Activated CD4-positive, alpha-beta memory T cell treated with anti-CD3 and anti-CD28 coated beads for 36 hours (primary cell): Measurements from ENCODE around the gene MCHR1. TPM values are rescaled to one million over a fixed set of nuclear protein-coding genes. Genes with fewer than 3 reads are reported as not detected.
"Not testable (repeated sequence)": the region's sequence is repeated elsewhere in the genome, so short reads cannot be mapped to it uniquely, and the experiment has no call there.

Source experiments
- CTCF ChIA-PET: fragments of 350-600 bp; sonication (Branson Sonifier 250); formaldehyde crosslinking; loops from one replicate; lab custom pipeline; 2021; ENCODE audit warnings: antibody characterized with exemption, inconsistent platforms; lab: Charles Lee
- POLR2A ChIA-PET: fragments of 350-600 bp; sonication (Branson Sonifier 250); formaldehyde crosslinking; loops from one replicate; lab custom pipeline; 2021; ENCODE audit warnings: antibody characterized with exemption; lab: Charles Lee
- DNase-seq: peaks from one replicate; pipeline ENCODE4 v3.0.0-alpha.2; 2020
- H3K27ac Mint-ChIP-seq: one replicate; pipeline ENCODE4 v1.8.0; 2021; ENCODE audit warnings: mixed read lengths
- H3K27me3 Mint-ChIP-seq: one replicate; pipeline ENCODE4 v1.8.0; 2021; ENCODE audit warnings: mixed read lengths
- H3K36me3 Mint-ChIP-seq: one replicate; pipeline ENCODE4 v1.8.0; 2021; ENCODE audit warnings: mixed read lengths
- H3K4me1 Mint-ChIP-seq: one replicate; pipeline ENCODE4 v1.8.0; 2021; ENCODE audit warnings: low read depth, mixed read lengths
- H3K4me3 Mint-ChIP-seq: one replicate; pipeline ENCODE4 v1.8.0; 2021; ENCODE audit warnings: mild to moderate bottlenecking, mixed read lengths
- H3K9me3 Mint-ChIP-seq: one replicate; pipeline ENCODE4 v1.8.0; 2021; ENCODE audit warnings: mixed read lengths
- intact Hi-C: fragments of 100-400 bp; cut with micrococcal nuclease; formaldehyde crosslinking; loops from one replicate; pipeline ENCODE4 v1.15.1; 2023
- total RNA-seq, 2 experiments: library from RNA; stranded (reverse); gene quantifications; one replicate each; pipeline ENCODE4 v1.2.3, GENCODE V29; 2021

Gene MCHR1
- total RNA-seq, 2 experiments from 2014 or later: not detected

- Mint-ChIP-seq H3K27ac (no peak overlapping the region), H3K4me3 (no peak overlapping the region), H3K4me1 (peaks cover 5% of the 10 kb centered on the region), H3K36me3 (peaks cover 2% of the 10 kb centered on the region), H3K9me3 (no peaks in the 10 kb centered on the region), H3K27me3 (no peaks in the 10 kb centered on the region)
- intact Hi-C loops: no loop called here
- DNase-seq: no peak
- ChIA-PET CTCF (interaction anchor here (1.9 to 11.4 kb wide), 2 partner anchors 112 to 154 kb away, joined by 7 to 218 read pairs; no protein-coding TSS in a partner anchor), POLR2A (no interaction called here)
Measured at GRCh38 chr22:40641269-40641668, 38.0 kb upstream of the MCHR1 start.

GRCh38 chr22:40642316-40642715 lies 37.0 kb upstream of the MCHR1 start:
- ChIA-PET POLR2A (no interaction called here), CTCF (interaction anchor here (1.1 to 11.4 kb wide), 3 partner anchors 113 to 206 kb away, joined by 7 to 218 read pairs (median 7); no protein-coding TSS in a partner anchor)
- DNase-seq: no peak
- Mint-ChIP-seq H3K27ac (no peak overlapping the region), H3K4me1 (peaks cover 5% of the 10 kb centered on the region), H3K27me3 (no peaks in the 10 kb centered on the region), H3K36me3 (no peaks in the 10 kb centered on the region), H3K9me3 (no peaks in the 10 kb centered on the region), H3K4me3 (no peak overlapping the region)
- intact Hi-C loops: no loop called here

GRCh38 chr22:40645579-40646197 lies 33.6 kb upstream of the MCHR1 start:
- H3K27me3 Mint-ChIP-seq: no peaks in the 10 kb centered on the region
- H3K4me3 Mint-ChIP-seq: no peak overlapping the region
- no peaks in the 10 kb centered on the region for H3K9me3 Mint-ChIP-seq
- no peak overlapping the region for H3K27ac Mint-ChIP-seq
- no peak for DNase-seq
- intact Hi-C loops: loop anchor here (1.0 to 2.0 kb wide), 3 partner anchors 113 to 208 kb away; no protein-coding TSS in a partner anchor
- H3K36me3 Mint-ChIP-seq: no peaks in the 10 kb centered on the region
- ChIA-PET CTCF (interaction anchor here (0.6 to 11.4 kb wide), 35 partner anchors 9 to 297 kb away, joined by 3 to 218 read pairs (median 6); partner anchors contain the start of gene MRTFA), POLR2A (interaction anchor here (0.7 to 1.7 kb wide), 5 partner anchors 9 to 208 kb away, joined by 3 to 6 read pairs (median 5); partner anchors contain the start of gene MRTFA)
- peaks cover 4% of the 10 kb centered on the region for H3K4me1 Mint-ChIP-seq

- Mint-ChIP-seq H3K4me3 (no peak overlapping the region), H3K36me3 (no peaks in the 10 kb centered on the region), H3K9me3 (no peaks in the 10 kb centered on the region), H3K27me3 (no peaks in the 10 kb centered on the region), H3K4me1 (peaks cover 24% of the 10 kb centered on the region), H3K27ac (peak overlapping the region; percentile 9)
- ChIA-PET POLR2A (no interaction called here), CTCF (interaction anchor here (4.7 to 11.4 kb wide), 3 partner anchors 119 to 210 kb away, joined by 36 to 218 read pairs (median 188); no protein-coding TSS in a partner anchor)
- DNase-seq: no peak
- intact Hi-C loops: no loop called here
Measured at GRCh38 chr22:40648386-40648785, 30.9 kb upstream of the MCHR1 start.

- Mint-ChIP-seq H3K27ac (peak overlapping the region; percentile 91), H3K4me1 (peaks cover 24% of the 10 kb centered on the region)
Measured at GRCh38 chr22:40651057-40651456, 28.2 kb upstream of the MCHR1 start.

GRCh38 chr22:40651563-40652501 lies 27.5 kb upstream of the MCHR1 start:
- Mint-ChIP-seq H3K4me1 (peaks cover 24% of the 10 kb centered on the region), H3K27me3 (no peaks in the 10 kb centered on the region), H3K9me3 (no peaks in the 10 kb centered on the region), H3K4me3 (peak overlapping the region; percentile 70), H3K27ac (peak overlapping the region; percentile 91), H3K36me3 (no peaks in the 10 kb centered on the region)
- DNase-seq: peak; percentile 97
- intact Hi-C loops: loop anchor here (1.0 to 2.0 kb wide), 2 partner anchors 17 to 31 kb away; no protein-coding TSS in a partner anchor
- ChIA-PET POLR2A (interaction anchor here (1.0 to 1.9 kb wide), 3 partner anchors 10 to 300 kb away, joined by 3 to 9 read pairs (median 3); partner anchors contain the start of gene MRTFA), CTCF (interaction anchor here (0.6 to 11.4 kb wide), 8 partner anchors 20 to 253 kb away, joined by 3 to 218 read pairs (median 8); no protein-coding TSS in a partner anchor)

More at GRCh38 chr22:40651057-40651456, 28.2 kb upstream of the MCHR1 start:
- ChIA-PET CTCF (interaction anchor here (0.7 to 11.4 kb wide), 8 partner anchors 32 to 845 kb away, joined by 3 to 218 read pairs (median 8); no protein-coding TSS in a partner anchor), POLR2A (interaction anchor here (1.0 to 1.9 kb wide), 2 partner anchors 14 to 301 kb away, joined by 3 to 9 read pairs; partner anchors contain the start of gene MRTFA)
- Mint-ChIP-seq H3K36me3 (no peaks in the 10 kb centered on the region), H3K4me3 (peak overlapping the region; percentile 70), H3K27me3 (no peaks in the 10 kb centered on the region), H3K9me3 (no peaks in the 10 kb centered on the region)
- no peak for DNase-seq
- intact Hi-C loops: no loop called here

GRCh38 chr22:40653361-40653760 lies 25.9 kb upstream of the MCHR1 start:
- ChIA-PET CTCF (interaction anchor here (1.2 to 10.1 kb wide), 4 partner anchors 29 to 215 kb away, joined by 3 to 188 read pairs (median 6); no protein-coding TSS in a partner anchor), POLR2A (no interaction called here)
- intact Hi-C loops: loop anchor here (2.0 kb wide), 1 partner anchor 15 kb away; no protein-coding TSS in a partner anchor

GRCh38 chr22:40654522-40655167 lies 24.6 kb upstream of the MCHR1 start:
- no peaks in the 10 kb centered on the region for H3K36me3 Mint-ChIP-seq
- DNase-seq: no peak
- H3K27ac Mint-ChIP-seq: no peak overlapping the region
- ChIA-PET CTCF (interaction anchor here (1.4 to 1.5 kb wide), 3 partner anchors 28 to 244 kb away, joined by 3 to 8 read pairs (median 3); no protein-coding TSS in a partner anchor), POLR2A (no interaction called here)
- intact Hi-C loops: no loop called here
- no peaks in the 10 kb centered on the region for H3K27me3 Mint-ChIP-seq
- no peak overlapping the region for H3K4me3 Mint-ChIP-seq
- no peaks in the 10 kb centered on the region for H3K9me3 Mint-ChIP-seq
- peaks cover 20% of the 10 kb centered on the region for H3K4me1 Mint-ChIP-seq

More at GRCh38 chr22:40653361-40653760, 25.9 kb upstream of the MCHR1 start:
- Mint-ChIP-seq H3K27me3 (no peaks in the 10 kb centered on the region), H3K27ac (no peak overlapping the region), H3K4me3 (no peak overlapping the region), H3K36me3 (no peaks in the 10 kb centered on the region), H3K9me3 (no peaks in the 10 kb centered on the region), H3K4me1 (peaks cover 20% of the 10 kb centered on the region)
- DNase-seq: no peak

GRCh38 chr22:40655941-40656340 lies 23.3 kb upstream of the MCHR1 start:
- H3K27ac Mint-ChIP-seq, H3K4me3 Mint-ChIP-seq, H3K36me3 Mint-ChIP-seq, H3K9me3 Mint-ChIP-seq, DNase-seq, intact Hi-C loops, H3K27me3 Mint-ChIP-seq: not testable (repeated sequence)
- peaks cover 19% of the 10 kb centered on the region for H3K4me1 Mint-ChIP-seq
- POLR2A ChIA-PET: interaction anchor here (0.7 kb wide), 1 partner anchor 119 kb away, joined by 3 read pairs; no protein-coding TSS in a partner anchor
- CTCF ChIA-PET: interaction anchor here (2.3 kb wide), 1 partner anchor 10 kb away, joined by 17 read pairs; no protein-coding TSS in a partner anchor

GRCh38 chr22:40656651-40657050 lies 22.6 kb upstream of the MCHR1 start:
- POLR2A ChIA-PET, H3K27ac Mint-ChIP-seq, DNase-seq, intact Hi-C loops, H3K4me3 Mint-ChIP-seq, H3K36me3 Mint-ChIP-seq, H3K9me3 Mint-ChIP-seq, H3K27me3 Mint-ChIP-seq: not testable (repeated sequence)
- CTCF ChIA-PET: interaction anchor here (2.3 kb wide), 1 partner anchor 10 kb away, joined by 17 read pairs; no protein-coding TSS in a partner anchor
- H3K4me1 Mint-ChIP-seq: peaks cover 12% of the 10 kb centered on the region

- intact Hi-C loops: no loop called here
- ChIA-PET POLR2A (no interaction called here), CTCF (interaction anchor here (0.7 kb wide), 1 partner anchor 16 kb away, joined by 4 read pairs; no protein-coding TSS in a partner anchor)
- H3K36me3 Mint-ChIP-seq: no peaks in the 10 kb centered on the region
- no peaks in the 10 kb centered on the region for H3K27me3 Mint-ChIP-seq
- no peak for DNase-seq
- no peak overlapping the region for H3K27ac Mint-ChIP-seq
- H3K9me3 Mint-ChIP-seq: no peaks in the 10 kb centered on the region
- no peaks in the 10 kb centered on the region for H3K4me1 Mint-ChIP-seq
- no peak overlapping the region for H3K4me3 Mint-ChIP-seq
Measured at GRCh38 chr22:40659166-40659565, 20.1 kb upstream of the MCHR1 start.
